GM12878 (cell line): Measurements from ENCODE around the gene RHEB. TPM values are rescaled to one million over a fixed set of nuclear protein-coding genes. Genes with fewer than 3 reads are reported as not detected.

ENCODE experiments used
- ATAC-seq: fragments of 200-7000 bp; cut with Tn5 transposase; 3 replicates; pipeline ENCODE4 v1.9.1; 2020; ENCODE audit warnings: mild to moderate bottlenecking, moderate library complexity
- BruUV-seq: library from RNA; stranded (reverse); fragments of 400-500 nt; replicated peaks from 2 replicates; lab custom pipeline; 2021; lab: Mats Ljungman, UMichigan
- CTCF ChIA-PET: fragments of 300-600 bp; sonication (Branson Sonifier 250); formaldehyde crosslinking; extraction: SDS; loops from one replicate; lab custom pipeline; 2021; ENCODE audit warnings: inconsistent platforms; lab: Yijun Ruan, JAX
- POLR2A ChIA-PET: fragments of 350-600 bp; formaldehyde crosslinking; extraction: SDS; loops from one replicate; lab custom pipeline; 2021; ENCODE audit warnings: inconsistent platforms; lab: Charles Lee
- RAD21 ChIA-PET: fragments of 300-600 bp; sonication (Branson Sonifier 250); formaldehyde crosslinking; loops from one replicate; lab custom pipeline; 2023; ENCODE audit warnings: antibody characterized with exemption; ENCODE audit not compliant: unreplicated experiment; lab: Charles Lee
- SMC1A ChIA-PET: fragments of 300-600 bp; sonication (Branson Sonifier 250); formaldehyde crosslinking; loops from one replicate; lab custom pipeline; 2023; ENCODE audit not compliant: unreplicated experiment, uncharacterized antibody; lab: Charles Lee
- DNase-seq: peaks from one replicate; pipeline ENCODE4 v3.0.0-alpha.2; 2011; ENCODE audit warnings: low read depth, low spot score
- FAIRE-seq: peaks from 3 replicates; lab custom pipeline; 2011; peaks lifted over from hg19 to GRCh38; lab: Jason Lieb, UNC
- H2AFZ ChIP-seq: 2 replicates; pipeline ENCODE4 v1.6.0; 2011; ENCODE audit warnings: low read depth, low read length, control low read depth; ENCODE audit not compliant: control insufficient read depth
- H3K27ac ChIP-seq: 2 replicates; pipeline ENCODE4 v1.5.1; 2011; ENCODE audit warnings: control low read depth; ENCODE audit not compliant: control insufficient read depth, insufficient read depth
- H3K27me3 ChIP-seq, 2 experiments: replicated peaks in 1 of 2; 2 replicates each; pipeline versions ENCODE4 v1.6.0 to v1.6.1; 2011; ENCODE audit warnings: low read length in 1 of 2; ENCODE audit not compliant: control insufficient read depth in 2 of 2, insufficient read depth in 2 of 2
- H3K36me3 ChIP-seq, 2 experiments: 2 replicates each; pipeline ENCODE4 v1.5.1; 2011; ENCODE audit warnings: low read length in 1 of 2; ENCODE audit not compliant: control insufficient read depth in 2 of 2, insufficient read depth in 2 of 2
- H3K4me1 ChIP-seq: 2 replicates; pipeline ENCODE4 v1.6.1; 2011; ENCODE audit warnings: mild to moderate bottlenecking, low read length, moderate library complexity, mixed read lengths; ENCODE audit not compliant: control insufficient read depth, insufficient read depth
- H3K4me2 ChIP-seq: 2 replicates; pipeline ENCODE4 v1.6.0; 2011; ENCODE audit warnings: control low read depth; ENCODE audit not compliant: control insufficient read depth, insufficient read depth
- H3K4me3 ChIP-seq: fragments of 200-600 bp; sonication (generic); 2 replicates; pipeline ENCODE4 v1.5.1; 2016
- H3K79me2 ChIP-seq: 2 replicates; pipeline ENCODE4 v1.6.0; 2011; ENCODE audit warnings: low read length; ENCODE audit not compliant: control insufficient read depth, insufficient read depth
- H3K9ac ChIP-seq: 2 replicates; pipeline ENCODE4 v1.8.0; 2011; ENCODE audit warnings: low read length, control low read depth, mixed read lengths; ENCODE audit not compliant: control insufficient read depth, insufficient read depth
- H3K9me3 ChIP-seq: replicated peaks from 3 replicates; pipeline ENCODE4 v1.5.1; 2011; ENCODE audit warnings: mild to moderate bottlenecking, low read length; ENCODE audit not compliant: control insufficient read depth, insufficient read depth
- H4K20me1 ChIP-seq: 2 replicates; pipeline ENCODE4 v1.6.0; 2011; ENCODE audit not compliant: control insufficient read depth, insufficient read depth
- BACH1 ChIP-seq: fragments of 450-650 bp; IDR thresholded peaks from 2 replicates; pipeline ENCODE4 v1.6.1; 2017; ENCODE audit warnings: mild to moderate bottlenecking, borderline replicate concordance
- FOS ChIP-seq: IDR thresholded peaks from 3 replicates; pipeline ENCODE4 v1.6.1; 2011; ENCODE audit warnings: borderline replicate concordance; ENCODE audit not compliant: insufficient read length; ENCODE audit errors: extremely low read depth
- HCFC1 ChIP-seq: fragments of 150-350 bp; IDR thresholded peaks from 2 replicates; pipeline ENCODE4 v1.6.1; 2014; ENCODE audit warnings: low read length
- TARDBP ChIP-seq: IDR thresholded peaks from 2 replicates; pipeline ENCODE4 v1.6.1; 2016; ENCODE audit warnings: borderline replicate concordance
- ZNF24 ChIP-seq: fragments of 450-650 bp; IDR thresholded peaks from 2 replicates; pipeline ENCODE4 v1.6.1; 2017; ENCODE audit warnings: antibody characterized with exemption, mild to moderate bottlenecking
- WGBS: methylation state at CpG from one replicate; pipeline ENCODE4 v1.1.6; 2016; ENCODE audit warnings: low lambda C conversion rate; ENCODE audit not compliant: insufficient replicate concordance, insufficient coverage; ENCODE audit errors: missing lambda C conversion rate; 5-methylcytosine and 5-hydroxymethylcytosine counted together
- in situ Hi-C: fragments of 300-500 bp; cut with MboI; formaldehyde crosslinking; loops from 9 replicates; pipeline ENCODE4 v1.14.3; 2018; ENCODE audit warnings: mixed read lengths
- intact Hi-C: fragments of 100-400 bp; cut with micrococcal nuclease; formaldehyde crosslinking; loops from one replicate; pipeline ENCODE4 v1.14.2; 2022; ENCODE audit not compliant: unreplicated experiment
- polyA plus RNA-seq, 11 experiments: library from polyadenylated mRNA; depleted of rRNA in 4 of 11; unstranded in 6 of 11; stranded (reverse) in 5 of 11; fragments of >200 nt; fragmentation: Nextera tagmentation in 4 of 11; fragmentation: Illumina TruSeq in 1 of 11; extraction: Ambion mirVana in 4 of 11; extraction: Trizol in 1 of 11; gene quantifications; 1 replicate in 1 of 11; 2 replicates in 10 of 11; pipeline versions ENCODE4 v1.2.1 to v1.2.3, GENCODE V29; 2011 to 2016; ENCODE audit warnings: inconsistent platforms in 2 of 11, missing spikeins in 2 of 11, low read depth in 1 of 11
- total RNA-seq, 4 experiments: library from RNA; depleted of rRNA in 3 of 4; stranded (reverse); fragments of >200 nt in 3 of 4; fragmentation: Illumina TruSeq in 1 of 4; extraction: Trizol in 1 of 4; gene quantifications; 2 replicates each; pipeline versions ENCODE4 v1.2.1 to v1.2.3, GENCODE V29; 2013 to 2021
- TF ChIP-seq, protein P1 (sequence below): fragments of 450-650 bp; IDR thresholded peaks from 2 replicates; pipeline ENCODE4 v1.6.1; 2016; ENCODE audit warnings: mild to moderate bottlenecking
- TF ChIP-seq, protein P2 (sequence below): IDR thresholded peaks from 2 replicates; pipeline ENCODE4 v1.6.1; 2011; ENCODE audit warnings: borderline replicate concordance, low read depth, mild to moderate bottlenecking, moderate library complexity, low read length; ENCODE audit not compliant: insufficient read depth, poor library complexity, severe bottlenecking
- TF ChIP-seq, protein P3 (sequence below): fragments of 150-350 bp; IDR thresholded peaks from 2 replicates; pipeline ENCODE4 v1.6.1; 2014; ENCODE audit warnings: mild to moderate bottlenecking, low read depth, low read length

Gene RHEB
- total and polyA plus RNA-seq, 10 of the 15 experiments (the other 5 are each of a cell fraction or from before 2014, with no cell fraction given) = 6.2 to 67.8 (median 38.0) TPM

DNA sequence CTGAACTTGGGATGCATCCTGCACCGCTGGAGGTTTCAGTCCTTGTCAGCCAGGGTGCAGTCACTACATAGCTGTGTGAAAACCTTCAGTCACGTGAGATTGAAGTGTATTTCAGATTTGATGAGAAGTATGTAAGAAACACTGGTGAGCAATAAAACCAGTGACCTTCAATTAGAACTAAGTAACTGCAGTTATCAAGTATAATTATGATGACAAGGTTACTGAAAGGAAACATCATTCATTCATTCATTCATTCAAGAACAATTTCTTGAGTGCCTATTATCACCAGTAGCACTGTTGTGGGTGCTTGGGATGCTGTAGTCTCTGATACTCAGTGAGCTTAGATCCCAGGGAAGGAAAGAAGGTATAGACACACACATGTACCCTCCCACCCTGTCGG is 33.6 kb downstream of the RHEB start:
- H3K4me3 ChIP-seq = no peak overlapping the region
- H2AFZ ChIP-seq = no peak overlapping the region
- in situ Hi-C loops = no loop called here
- peaks cover 31 to 61% of the 10 kb centered on the region in 2 experiments for H3K36me3 ChIP-seq
- peaks cover 45% of the 10 kb centered on the region for H3K79me2 ChIP-seq
- H3K9me3 ChIP-seq = no peaks in the 10 kb centered on the region
- H3K27ac ChIP-seq = 0 out of 2 replicates have a peak overlapping the region, but pooled peaks have one; percentile 61
- RAD21 ChIA-PET = interaction anchor here (1.5 kb wide), 1 partner anchor 31 kb away, joined by 4 read pairs; no protein-coding TSS in a partner anchor
- BruUV-seq = no TSS peak
- peaks cover 3% of the 10 kb centered on the region; the same call in 1 of the 2 replicates for H4K20me1 ChIP-seq
- H3K27me3 ChIP-seq = no peaks in the 10 kb centered on the region
- H3K9ac ChIP-seq = no peak overlapping the region
- FAIRE-seq (no peak), DNase-seq (no peak)
- POLR2A ChIA-PET = no interaction called here
- TF ChIP-seq ZNF24 (peak; percentile 85), FOS (no peak), HCFC1 (no peak), TARDBP (no peak)
- TF ChIP-seq, all 136 proteins: peak for 1
- ChIA-PET CTCF (interaction anchor here (0.8 kb wide), 1 partner anchor 13 kb away, joined by 3 read pairs; no protein-coding TSS in a partner anchor), SMC1A (interaction anchor here (0.6 to 2.4 kb wide), 6 partner anchors 9 to 35 kb away, joined by 4 to 8 read pairs (median 6); no protein-coding TSS in a partner anchor)
- intact Hi-C loops = no loop called here
- H3K4me1 ChIP-seq = peaks cover 23% of the 10 kb centered on the region
- ATAC-seq = no peak
- WGBS = 96% methylated on average over 3 of the region's 3 CpGs
- H3K4me2 ChIP-seq = peak overlapping the region; percentile 47

DNA sequence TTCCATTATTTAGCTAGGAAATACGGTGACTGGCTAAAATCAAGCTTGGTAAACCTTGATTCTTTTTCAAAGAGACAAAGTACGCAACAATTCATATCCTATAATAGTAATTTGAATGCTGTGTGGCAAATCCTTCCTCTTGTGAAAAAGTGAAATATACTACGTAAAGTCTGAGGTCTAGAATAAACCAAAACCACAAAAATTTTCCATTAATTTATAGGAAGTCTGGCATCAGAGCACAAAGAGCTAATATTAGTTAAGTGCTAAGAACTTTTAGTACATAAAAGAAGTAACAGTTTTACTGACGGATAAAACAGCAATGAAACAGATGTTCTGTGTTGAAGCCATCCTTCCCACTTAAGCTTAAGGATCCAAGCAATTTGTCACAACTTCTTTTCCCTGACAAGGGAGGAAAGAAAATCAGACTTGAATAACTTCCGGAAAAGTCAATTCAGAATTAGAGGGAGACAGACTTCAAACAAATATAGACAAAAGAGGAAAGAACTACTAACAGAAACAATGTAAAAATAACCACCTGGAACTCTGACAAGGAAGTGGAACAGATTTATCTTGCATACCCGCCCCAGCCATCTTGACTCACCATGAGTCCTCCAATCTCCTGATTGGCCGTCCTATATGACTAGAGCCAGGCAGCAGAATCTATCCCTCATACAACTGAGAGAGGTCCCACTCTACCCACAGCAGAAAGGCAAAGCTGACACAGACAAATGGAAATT is 34.6 kb downstream of the RHEB start:
- H3K36me3 ChIP-seq = peaks cover 28 to 56% of the 10 kb centered on the region in 2 experiments
- H3K9me3 ChIP-seq = no peaks in the 10 kb centered on the region
- in situ Hi-C loops (no loop called here), intact Hi-C loops (no loop called here)
- no peak for DNase-seq
- no peak overlapping the region for H3K4me3 ChIP-seq
- peak overlapping the region; percentile 47 for H3K4me2 ChIP-seq
- peaks cover 50% of the 10 kb centered on the region for H3K79me2 ChIP-seq
- peak overlapping the region; percentile 61 for H3K27ac ChIP-seq
- ChIA-PET SMC1A (interaction anchor here (0.6 to 2.4 kb wide), 4 partner anchors 8 to 34 kb away, joined by 4 to 8 read pairs (median 6); no protein-coding TSS in a partner anchor), CTCF (interaction anchor here (0.8 to 0.9 kb wide), 2 partner anchors 159 to 171 kb away, joined by 3 read pairs; no protein-coding TSS in a partner anchor), RAD21 (interaction anchor here (1.5 to 1.6 kb wide), 2 partner anchors 12 to 32 kb away, joined by 4 to 5 read pairs; no protein-coding TSS in a partner anchor), POLR2A (interaction anchor here (0.8 to 1.3 kb wide), 3 partner anchors 9 to 33 kb away, joined by 3 to 4 read pairs (median 3); no protein-coding TSS in a partner anchor)
- no peak for FAIRE-seq
- no TSS peak for BruUV-seq
- no peak overlapping the region for H3K9ac ChIP-seq
- H4K20me1 ChIP-seq = peaks cover 3% of the 10 kb centered on the region; the same call in 1 of the 2 replicates
- peaks cover 23% of the 10 kb centered on the region for H3K4me1 ChIP-seq
- WGBS = 88% methylated on average over 7 of the region's 7 CpGs
- no peaks in the 10 kb centered on the region for H3K27me3 ChIP-seq
- ATAC-seq = peak; percentile 49; the same call in 2 of the 3 replicates
- 0 out of 2 replicates have a peak overlapping the region, but pooled peaks have one; percentile 7 for H2AFZ ChIP-seq
- TF ChIP-seq, protein P1, sequence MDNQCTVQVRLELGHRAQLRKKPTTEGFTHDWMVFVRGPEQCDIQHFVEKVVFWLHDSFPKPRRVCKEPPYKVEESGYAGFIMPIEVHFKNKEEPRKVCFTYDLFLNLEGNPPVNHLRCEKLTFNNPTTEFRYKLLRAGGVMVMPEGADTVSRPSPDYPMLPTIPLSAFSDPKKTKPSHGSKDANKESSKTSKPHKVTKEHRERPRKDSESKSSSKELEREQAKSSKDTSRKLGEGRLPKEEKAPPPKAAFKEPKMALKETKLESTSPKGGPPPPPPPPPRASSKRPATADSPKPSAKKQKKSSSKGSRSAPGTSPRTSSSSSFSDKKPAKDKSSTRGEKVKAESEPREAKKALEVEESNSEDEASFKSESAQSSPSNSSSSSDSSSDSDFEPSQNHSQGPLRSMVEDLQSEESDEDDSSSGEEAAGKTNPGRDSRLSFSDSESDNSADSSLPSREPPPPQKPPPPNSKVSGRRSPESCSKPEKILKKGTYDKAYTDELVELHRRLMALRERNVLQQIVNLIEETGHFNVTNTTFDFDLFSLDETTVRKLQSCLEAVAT = no peak
- no peak for TF ChIP-seq BACH1
- TF ChIP-seq, protein P2, sequence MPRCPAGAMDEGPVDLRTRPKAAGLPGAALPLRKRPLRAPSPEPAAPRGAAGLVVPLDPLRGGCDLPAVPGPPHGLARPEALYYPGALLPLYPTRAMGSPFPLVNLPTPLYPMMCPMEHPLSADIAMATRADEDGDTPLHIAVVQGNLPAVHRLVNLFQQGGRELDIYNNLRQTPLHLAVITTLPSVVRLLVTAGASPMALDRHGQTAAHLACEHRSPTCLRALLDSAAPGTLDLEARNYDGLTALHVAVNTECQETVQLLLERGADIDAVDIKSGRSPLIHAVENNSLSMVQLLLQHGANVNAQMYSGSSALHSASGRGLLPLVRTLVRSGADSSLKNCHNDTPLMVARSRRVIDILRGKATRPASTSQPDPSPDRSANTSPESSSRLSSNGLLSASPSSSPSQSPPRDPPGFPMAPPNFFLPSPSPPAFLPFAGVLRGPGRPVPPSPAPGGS = no peak
- TF ChIP-seq, protein P3, sequence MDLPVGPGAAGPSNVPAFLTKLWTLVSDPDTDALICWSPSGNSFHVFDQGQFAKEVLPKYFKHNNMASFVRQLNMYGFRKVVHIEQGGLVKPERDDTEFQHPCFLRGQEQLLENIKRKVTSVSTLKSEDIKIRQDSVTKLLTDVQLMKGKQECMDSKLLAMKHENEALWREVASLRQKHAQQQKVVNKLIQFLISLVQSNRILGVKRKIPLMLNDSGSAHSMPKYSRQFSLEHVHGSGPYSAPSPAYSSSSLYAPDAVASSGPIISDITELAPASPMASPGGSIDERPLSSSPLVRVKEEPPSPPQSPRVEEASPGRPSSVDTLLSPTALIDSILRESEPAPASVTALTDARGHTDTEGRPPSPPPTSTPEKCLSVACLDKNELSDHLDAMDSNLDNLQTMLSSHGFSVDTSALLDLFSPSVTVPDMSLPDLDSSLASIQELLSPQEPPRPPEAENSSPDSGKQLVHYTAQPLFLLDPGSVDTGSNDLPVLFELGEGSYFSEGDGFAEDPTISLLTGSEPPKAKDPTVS = no peak
